Fibroblast of peridontal ligament (primary cell): ENCODE data around the gene OR1J2.

Source experiments
- DNase-seq: peaks from one replicate; pipeline ENCODE4 v3.0.0-alpha.2; 2010; ENCODE audit errors: extremely low read depth

OR1J2 gene

DNA sequence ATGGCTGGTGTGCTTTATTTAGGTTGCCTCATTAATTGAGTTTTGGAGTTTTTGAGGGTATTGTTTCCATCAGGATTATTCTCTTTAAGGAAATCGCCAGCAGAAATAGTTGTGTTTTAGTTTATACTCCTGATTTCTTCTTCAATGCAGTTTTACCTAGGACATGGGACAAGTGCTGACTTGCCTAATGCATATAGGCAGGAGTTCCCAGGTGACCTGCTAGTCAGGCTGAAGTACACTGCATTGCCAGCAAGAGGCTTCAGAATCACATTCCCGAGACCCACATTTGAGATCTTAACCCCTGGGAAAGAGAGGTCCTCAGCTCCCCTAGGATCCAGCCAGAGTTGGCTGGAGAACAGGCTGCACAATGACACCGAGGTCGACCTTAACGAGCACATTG lies 40.8 kb downstream of the OR1J2 start:
- DNase-seq = no peak

DNA sequence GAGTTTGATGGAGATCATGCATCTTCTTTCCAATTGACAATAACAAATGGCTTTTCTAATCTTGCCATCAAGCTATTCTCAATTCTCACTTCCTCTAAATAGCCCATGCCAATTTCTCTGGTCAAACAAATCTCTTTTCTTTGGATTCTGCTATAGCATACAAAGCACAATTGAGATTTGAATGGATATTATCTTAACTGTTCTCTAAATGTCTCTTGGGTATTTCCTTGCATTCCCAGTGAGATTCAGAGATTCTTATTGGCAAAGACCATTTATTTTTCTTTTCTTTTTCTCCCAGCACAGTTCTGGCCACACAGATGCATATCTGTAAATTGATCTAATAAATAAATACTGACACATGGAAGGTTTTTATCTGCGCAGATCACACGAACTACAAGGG lies 42.2 kb downstream of the OR1J2 start, which contains the start of gene OR1N2:
Gene OR1N2 (plus strand): TSS at position 301 of the 400 bp plus-strand sequence. CDS start 100 bp downstream, outside the sequence.
- no peak for DNase-seq
